ENCODE measurements around the gene CIITA.
A peak's percentile ranks its signal among the peaks of the same experiment; 100 is the strongest.

Gene CIITA

DNA sequence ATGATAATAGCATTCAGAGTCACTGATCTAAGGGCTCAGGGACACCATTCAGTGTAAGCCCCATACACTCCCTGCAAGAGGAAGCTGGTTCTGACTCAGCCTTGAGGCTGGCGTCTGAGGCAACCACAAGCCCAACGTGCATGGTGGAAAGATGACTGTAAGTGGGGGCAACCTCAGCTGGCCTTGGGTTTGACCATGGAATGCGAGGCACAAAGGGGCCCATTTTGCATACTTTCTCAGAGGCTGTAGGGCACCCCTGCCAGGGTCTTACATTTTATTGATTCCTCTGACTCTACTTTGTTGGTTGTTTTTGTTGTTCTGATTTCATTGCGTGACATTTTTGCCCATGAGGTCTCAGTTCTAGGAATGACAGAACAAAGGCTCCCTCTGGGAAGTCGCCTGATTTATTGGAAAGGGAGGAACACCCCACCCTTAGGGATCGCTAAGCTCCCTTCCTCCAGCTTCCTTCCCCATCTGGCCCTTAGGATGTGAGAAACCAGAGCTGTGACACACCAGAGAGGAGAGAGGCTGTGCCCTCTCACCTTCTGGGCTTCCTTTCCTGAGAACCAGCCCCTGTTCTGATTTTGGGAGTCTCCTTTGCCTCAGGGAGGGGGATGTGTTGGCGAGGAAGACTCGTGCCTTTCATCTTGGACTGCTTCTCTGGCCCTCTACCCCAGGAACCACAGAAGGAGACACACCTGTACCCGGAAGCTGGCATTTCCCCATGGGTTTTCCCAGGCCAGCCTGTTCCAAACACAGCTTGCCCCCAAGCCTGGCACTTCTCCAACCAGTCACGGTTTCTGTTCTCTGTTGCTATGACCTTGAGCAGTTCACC, 5.6 kb upstream of the CIITA start:
- TF ChIP-seq Cebpa-rat (IDR thresholded peaks at IDR 0.05): peak in 5 of 11 experiments; percentile 28 to 73 (median 41); a peak in 7 of 22 replicates
- Histone ChIP-seq H3K9ac (peak overlapping the region; percentile 61 to 83 (median 66); a peak in 21 of 22 replicates), H3K4me2 (peak overlapping the region; percentile 84 to 98 (median 96)), H3K4me1 (peaks cover 98 to 100% (median 100%) of the 10 kb centered on the region in 10 experiments), H3K27me3 (no peaks in the 10 kb centered on the region), H3K9me3 (replicated peaks in 1 of 11) (no peaks in the 10 kb centered on the region), H3K4me3 (peak overlapping the region in 5 of 10 experiments; percentile 9 to 50 (median 25); a peak in 7 of 20 replicates), H3K27ac (peak overlapping the region; percentile 74 to 93 (median 89)), H4K20me1 (no peaks in the 10 kb centered on the region), H3K36me3 (no peaks in the 10 kb centered on the region)

DNA sequence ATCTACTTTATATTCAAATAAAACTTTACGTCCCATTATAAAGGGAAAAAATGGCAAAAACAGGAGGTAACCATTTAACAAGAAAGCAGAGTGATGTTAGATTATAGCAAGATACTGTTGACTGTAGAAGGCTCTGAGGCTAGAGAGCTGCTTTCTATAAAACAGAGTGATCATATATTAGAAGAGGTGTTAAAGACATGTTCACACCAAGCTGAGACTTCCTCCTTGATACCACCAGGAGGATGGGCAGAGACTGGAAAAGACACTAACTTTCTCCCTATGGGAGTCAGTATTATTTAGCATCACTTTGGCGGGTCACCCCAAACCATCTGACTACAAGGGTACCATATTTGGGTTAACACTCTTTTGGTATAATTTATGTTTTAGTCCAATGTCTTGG, 687 bp upstream of the CIITA start:
- H4K20me1 ChIP-seq: peaks cover 0 to 4% (median 0%) of the 10 kb centered on the region in 11 experiments; a peak in 6 of 22 replicates
- H3K36me3 ChIP-seq: peaks cover 0 to 9% (median 0%) of the 10 kb centered on the region in 11 experiments; a peak in 3 of 22 replicates
- H3K27ac ChIP-seq: peak overlapping the region; percentile 10 to 88 (median 72); a peak in 19 of 22 replicates
- H3K4me2 ChIP-seq: peak overlapping the region; percentile 79 to 98 (median 96)
- no peak for TF ChIP-seq Cebpa-rat (IDR thresholded peaks at IDR 0.05)
- no peaks in the 10 kb centered on the region for H3K9me3 ChIP-seq (replicated peaks in 1 of 11)
- H3K9ac ChIP-seq: peak overlapping the region in 10 of 11 experiments; percentile 11 to 90 (median 44); a peak in 18 of 22 replicates
- H3K27me3 ChIP-seq: no peaks in the 10 kb centered on the region
- peak overlapping the region in 9 of 10 experiments; percentile 11 to 94 (median 89); a peak in 15 of 20 replicates for H3K4me3 ChIP-seq
- peaks cover 69 to 93% (median 78%) of the 10 kb centered on the region in 10 experiments for H3K4me1 ChIP-seq

DNA sequence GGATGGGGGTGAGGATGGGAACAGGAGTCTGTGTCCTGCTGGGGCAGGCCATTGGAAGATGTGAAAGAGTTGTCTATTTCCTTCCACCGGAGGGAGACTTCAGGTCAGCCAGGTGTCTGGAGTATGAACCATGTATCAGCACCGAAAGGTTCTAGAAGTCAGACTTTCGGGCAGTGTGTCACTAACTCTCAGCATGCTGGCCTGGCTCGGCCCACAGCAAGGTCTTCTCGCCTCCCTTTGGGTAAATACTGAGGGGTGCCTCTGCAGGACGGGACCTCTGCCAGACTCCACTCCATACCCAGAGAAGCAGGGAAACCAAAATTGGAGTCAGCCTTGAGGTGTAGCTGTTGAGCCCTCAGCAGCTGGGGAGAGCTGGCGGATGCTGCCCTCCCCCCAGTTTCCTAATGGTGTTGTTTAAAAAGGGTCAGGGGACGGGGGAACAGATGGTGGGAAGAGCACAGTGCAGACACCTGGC, 507 bp downstream of the CIITA start:
- Histone ChIP-seq H3K4me2 (peak overlapping the region; percentile 92 to 98 (median 96)), H3K9ac (peak overlapping the region; percentile 71 to 90 (median 86)), H3K4me1 (peaks cover 69 to 93% (median 78%) of the 10 kb centered on the region in 10 experiments), H3K27me3 (no peaks in the 10 kb centered on the region), H3K36me3 (peaks cover 0 to 18% (median 5%) of the 10 kb centered on the region in 11 experiments; a peak in 17 of 22 replicates), H3K27ac (peak overlapping the region; percentile 39 to 88 (median 81); a peak in 21 of 22 replicates), H4K20me1 (peaks cover 0 to 15% (median 0%) of the 10 kb centered on the region in 11 experiments; a peak in 7 of 22 replicates), H3K4me3 (peak overlapping the region; percentile 67 to 94 (median 90)), H3K9me3 (replicated peaks in 1 of 11) (no peaks in the 10 kb centered on the region)
- TF ChIP-seq Cebpa-rat (IDR thresholded peaks at IDR 0.05): no peak

DNA sequence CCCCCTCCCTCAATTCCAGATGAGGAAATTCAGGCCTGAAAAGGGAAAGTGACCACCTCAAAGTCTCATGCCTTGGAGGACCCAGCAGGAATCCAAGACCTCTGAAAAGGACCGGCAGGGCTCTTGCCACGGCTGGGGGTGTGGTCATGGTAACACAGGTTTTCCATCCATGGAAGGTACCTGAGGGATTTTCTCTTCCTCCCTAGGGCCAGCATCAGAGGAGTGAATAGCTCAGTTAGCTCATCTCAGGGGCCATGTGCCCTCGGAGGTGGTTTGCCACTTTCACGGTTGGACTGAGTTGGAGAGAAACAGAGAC, 1.3 kb downstream of the CIITA start:
- H3K36me3 ChIP-seq: peaks cover 5 to 26% (median 13%) of the 10 kb centered on the region in 11 experiments; a peak in 20 of 22 replicates
- H3K4me1 ChIP-seq: peaks cover 69 to 93% (median 78%) of the 10 kb centered on the region in 10 experiments
- no peaks in the 10 kb centered on the region for H3K9me3 ChIP-seq (replicated peaks in 1 of 11)
- H4K20me1 ChIP-seq: peaks cover 0 to 23% (median 6%) of the 10 kb centered on the region in 11 experiments; a peak in 11 of 22 replicates
- H3K9ac ChIP-seq: peak overlapping the region; percentile 71 to 90 (median 86)
- H3K4me2 ChIP-seq: peak overlapping the region; percentile 92 to 98 (median 96)
- peak overlapping the region; percentile 3 to 88 (median 81); a peak in 20 of 22 replicates for H3K27ac ChIP-seq
- no peak for TF ChIP-seq Cebpa-rat (IDR thresholded peaks at IDR 0.05)
- H3K4me3 ChIP-seq: peak overlapping the region; percentile 67 to 94 (median 90)
- H3K27me3 ChIP-seq: no peaks in the 10 kb centered on the region

DNA sequence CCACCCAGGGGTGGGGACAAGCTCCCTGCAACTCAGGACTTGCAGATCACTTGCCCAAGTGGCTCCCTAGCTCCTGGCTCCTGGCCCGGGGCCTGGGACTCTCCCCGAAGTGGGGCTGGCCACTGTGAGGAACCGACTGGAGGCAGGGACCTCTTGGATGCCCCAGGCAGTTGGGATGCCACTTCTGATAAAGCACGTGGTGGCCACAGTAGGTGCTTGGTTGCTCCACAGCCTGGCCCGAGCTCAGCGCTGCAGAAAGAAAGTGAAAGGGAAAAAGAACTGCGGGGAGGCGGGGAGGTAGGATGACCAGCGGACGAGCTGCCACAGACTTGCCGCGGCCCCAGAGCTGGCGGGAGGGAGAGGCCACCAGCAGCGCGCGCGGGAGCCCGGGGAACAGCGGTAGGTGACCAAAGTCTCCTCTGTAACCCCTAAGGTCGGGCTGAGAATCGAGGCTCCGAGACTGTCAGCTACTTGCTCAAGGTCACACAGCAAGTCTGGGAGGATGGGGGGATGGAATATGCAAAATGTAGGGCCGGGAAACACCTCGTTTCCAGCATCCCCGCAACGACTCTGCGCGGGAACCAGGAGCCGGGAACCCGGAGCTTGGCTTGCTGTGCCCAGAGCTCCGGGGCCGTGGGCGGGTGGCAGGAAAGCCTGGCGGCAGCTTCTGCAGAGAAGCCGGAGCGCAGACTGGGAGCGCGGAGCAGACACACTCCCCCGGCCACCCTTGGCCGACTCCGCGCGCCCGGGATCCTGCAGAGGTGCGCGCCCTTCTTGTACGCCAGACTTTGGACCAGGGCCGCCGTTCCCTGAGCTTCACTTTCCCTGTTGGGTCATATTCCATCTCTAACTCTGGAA, 1.9 kb downstream of the CIITA start:
- H3K27me3 ChIP-seq: no peaks in the 10 kb centered on the region
- no peaks in the 10 kb centered on the region for H3K9me3 ChIP-seq (replicated peaks in 1 of 11)
- peaks cover 69 to 93% (median 78%) of the 10 kb centered on the region in 10 experiments for H3K4me1 ChIP-seq
- peak overlapping the region; percentile 3 to 88 (median 81); a peak in 21 of 22 replicates for H3K27ac ChIP-seq
- H4K20me1 ChIP-seq: peaks cover 0 to 28% (median 11%) of the 10 kb centered on the region in 11 experiments; a peak in 11 of 22 replicates
- H3K9ac ChIP-seq: peak overlapping the region; percentile 71 to 90 (median 86)
- H3K4me3 ChIP-seq: peak overlapping the region; percentile 67 to 94 (median 90)
- H3K4me2 ChIP-seq: peak overlapping the region; percentile 92 to 98 (median 96)
- peaks cover 11 to 32% (median 19%) of the 10 kb centered on the region in 11 experiments; a peak in 21 of 22 replicates for H3K36me3 ChIP-seq
- TF ChIP-seq Cebpa-rat (IDR thresholded peaks at IDR 0.05): no peak

DNA sequence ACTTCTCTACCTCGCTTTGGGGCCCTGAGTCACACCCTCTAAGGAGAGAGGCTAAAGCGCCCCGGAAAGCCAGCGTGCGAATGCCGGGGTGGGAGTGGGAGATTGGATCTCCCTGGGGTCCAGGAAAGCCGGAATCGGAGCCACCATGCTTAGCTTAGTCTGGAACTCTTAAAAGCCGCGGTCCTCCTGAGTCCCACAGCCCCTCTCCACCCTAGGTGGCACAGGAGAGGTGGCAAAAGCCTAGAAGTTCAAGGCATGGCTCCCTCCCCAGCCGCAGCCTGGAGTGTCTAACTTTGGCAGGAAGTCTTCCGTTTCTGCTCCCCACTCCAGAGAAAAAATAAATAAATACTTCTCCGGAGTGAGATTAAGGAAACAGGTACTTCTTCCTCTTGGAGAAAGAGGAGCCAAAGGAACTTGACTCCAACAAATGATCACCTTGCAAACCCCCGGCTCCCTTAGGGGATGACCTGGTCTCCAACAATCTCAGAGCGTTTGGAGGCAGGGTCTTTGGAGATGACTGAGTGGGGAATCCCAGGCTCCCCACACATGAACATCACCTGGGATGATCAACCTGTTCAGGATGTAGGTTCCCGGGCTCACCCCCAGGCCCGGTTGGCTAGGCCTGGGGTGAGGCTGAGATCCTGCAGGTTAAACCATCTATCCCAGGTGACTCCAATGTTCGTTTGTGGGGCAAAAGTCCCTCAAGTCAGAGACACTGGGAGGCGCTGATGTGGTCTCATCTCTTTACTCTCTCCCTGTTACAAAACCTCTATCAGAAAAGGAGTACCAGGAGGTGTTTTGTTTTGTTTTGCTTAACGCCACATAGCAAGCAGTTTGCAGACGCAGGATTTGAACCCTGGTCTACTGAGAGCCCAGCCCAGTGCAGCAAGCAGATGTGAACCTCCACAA, 2.9 kb downstream of the CIITA start:
- Histone ChIP-seq H3K4me2 (peak overlapping the region; percentile 92 to 98 (median 96)), H3K36me3 (peaks cover 19 to 43% (median 28%) of the 10 kb centered on the region in 11 experiments; a peak in 21 of 22 replicates), H3K4me1 (peaks cover 69 to 93% (median 78%) of the 10 kb centered on the region in 10 experiments), H3K4me3 (peak overlapping the region; percentile 67 to 94 (median 90)), H3K9ac (peak overlapping the region; percentile 71 to 90 (median 86)), H3K27ac (peak overlapping the region; percentile 3 to 88 (median 81); a peak in 21 of 22 replicates), H3K9me3 (replicated peaks in 1 of 11) (no peaks in the 10 kb centered on the region), H3K27me3 (no peaks in the 10 kb centered on the region), H4K20me1 (peaks cover 3 to 38% (median 22%) of the 10 kb centered on the region in 11 experiments; a peak in 13 of 22 replicates)
- TF ChIP-seq Cebpa-rat (IDR thresholded peaks at IDR 0.05): no peak

DNA sequence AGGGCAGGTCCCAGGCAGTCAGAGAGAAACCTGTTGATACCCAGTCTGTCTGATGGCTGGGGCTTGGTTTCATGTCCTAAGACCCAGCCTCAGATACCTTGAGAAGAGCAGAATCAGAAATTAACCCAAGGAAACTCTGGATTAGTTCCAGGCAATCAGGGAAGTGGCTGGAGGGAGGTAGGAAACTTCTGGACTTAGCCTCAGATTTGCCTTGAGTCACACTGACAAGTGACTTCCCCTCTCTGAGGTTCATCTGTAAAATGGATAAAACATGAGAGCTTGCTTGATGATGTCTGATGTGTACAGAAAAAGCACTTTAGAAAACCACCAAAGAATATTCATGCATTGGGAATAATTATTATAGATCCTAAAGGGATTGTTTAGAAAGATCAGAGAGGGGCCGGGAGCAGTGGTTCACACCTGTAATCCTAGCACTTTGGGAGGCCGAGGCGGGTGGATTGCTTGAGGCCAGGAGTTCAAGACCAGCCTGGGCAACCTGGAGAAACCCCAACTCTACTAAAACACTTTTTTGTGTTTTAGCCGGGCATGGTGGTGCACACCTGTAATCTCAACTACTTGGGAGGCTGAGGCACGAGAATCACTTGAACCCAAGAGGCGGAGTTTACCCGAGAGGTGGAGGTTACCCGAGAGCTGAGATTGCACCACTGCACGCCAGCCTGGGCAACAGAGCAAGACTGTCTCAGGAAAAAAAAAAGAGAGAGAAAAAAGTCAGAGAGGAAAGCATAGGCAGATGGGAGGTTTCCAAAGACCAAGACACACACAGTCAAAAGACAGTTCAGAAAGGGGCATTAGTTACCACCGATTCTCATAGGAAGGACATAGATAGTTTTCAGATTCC, 3.8 kb downstream of the CIITA start:
- peak overlapping the region; percentile 67 to 94 (median 90) for H3K4me3 ChIP-seq
- H3K36me3 ChIP-seq: peaks cover 19 to 47% (median 28%) of the 10 kb centered on the region in 11 experiments; a peak in 21 of 22 replicates
- H3K9me3 ChIP-seq (replicated peaks in 1 of 11): no peaks in the 10 kb centered on the region
- peaks cover 69 to 93% (median 78%) of the 10 kb centered on the region in 10 experiments for H3K4me1 ChIP-seq
- peak in 3 of 11 experiments; percentile 30 to 56 (median 52); a peak in 3 of 22 replicates for TF ChIP-seq Cebpa-rat (IDR thresholded peaks at IDR 0.05)
- peak overlapping the region; percentile 71 to 90 (median 86) for H3K9ac ChIP-seq
- H3K27ac ChIP-seq: peak overlapping the region in 10 of 11 experiments; percentile 58 to 88 (median 81); a peak in 20 of 22 replicates
- H3K4me2 ChIP-seq: peak overlapping the region; percentile 92 to 98 (median 96)
- peaks cover 7 to 45% (median 25%) of the 10 kb centered on the region in 11 experiments; a peak in 13 of 22 replicates for H4K20me1 ChIP-seq
- H3K27me3 ChIP-seq: no peaks in the 10 kb centered on the region

All from BLaER1 treated with 17β-estradiol and CSF1 and Interleukin-3, amounts not matched to agents 10 nM and 100 nM (cell line).